ENCODE results near the gene SMIM34.
"Not testable (repeated sequence)": the region's sequence is repeated elsewhere in the genome, so short reads cannot be mapped to it uniquely, and the experiment has no call there.

SMIM34 gene, protein sequence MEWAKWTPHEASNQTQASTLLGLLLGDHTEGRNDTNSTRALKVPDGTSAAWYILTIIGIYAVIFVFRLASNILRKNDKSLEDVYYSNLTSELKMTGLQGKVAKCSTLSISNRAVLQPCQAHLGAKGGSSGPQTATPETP

DNA sequence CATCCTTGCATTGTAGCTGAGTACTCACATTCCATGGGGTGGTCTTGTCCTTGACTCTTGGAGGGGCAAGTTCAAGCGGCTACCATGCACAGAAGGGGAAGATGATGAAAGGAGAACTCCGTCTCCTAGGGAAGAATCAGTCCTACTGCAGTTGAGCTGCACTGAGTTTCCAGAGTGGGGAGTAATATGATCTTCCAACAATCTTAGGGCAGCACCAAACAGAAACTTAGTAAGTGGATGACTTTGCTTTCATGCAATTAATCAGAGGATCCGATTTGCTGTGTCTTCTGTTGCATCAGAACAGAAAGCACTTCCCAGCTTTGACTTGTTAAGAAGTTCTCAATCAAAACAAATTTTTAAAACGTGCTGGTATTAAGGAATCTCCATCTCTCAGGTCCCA lies at the start of gene SMIM34:
SMIM34 (minus strand) TSS at position 147 of the 400 bp plus-strand sequence; CDS start at position 35, 112 bp downstream.
- DNase-seq (ENCODE audit: low spot score), result not testable (repeated sequence)

DNA sequence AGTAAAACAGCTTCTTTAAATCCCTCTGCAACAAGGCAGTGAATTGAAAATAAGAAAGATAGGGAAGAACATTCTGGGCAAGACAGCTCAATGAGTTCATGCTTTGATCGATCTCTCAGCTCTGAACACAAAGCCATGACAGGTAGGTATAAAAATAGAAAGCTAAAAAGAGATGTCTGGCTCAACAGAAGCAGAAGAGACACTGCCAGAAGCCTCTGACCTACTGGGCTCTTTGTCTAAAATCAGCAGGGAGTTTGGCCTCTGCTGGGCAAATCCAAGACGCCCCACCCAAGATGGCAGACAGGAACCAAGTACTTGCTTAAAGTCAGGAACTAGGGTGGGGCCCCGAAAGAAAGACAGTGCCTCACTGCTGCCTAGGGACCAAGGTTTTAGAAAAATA lies 43.6 kb upstream of the SMIM34 start:
- DNase-seq (ENCODE audit: low spot score), result not testable (repeated sequence)

DNA sequence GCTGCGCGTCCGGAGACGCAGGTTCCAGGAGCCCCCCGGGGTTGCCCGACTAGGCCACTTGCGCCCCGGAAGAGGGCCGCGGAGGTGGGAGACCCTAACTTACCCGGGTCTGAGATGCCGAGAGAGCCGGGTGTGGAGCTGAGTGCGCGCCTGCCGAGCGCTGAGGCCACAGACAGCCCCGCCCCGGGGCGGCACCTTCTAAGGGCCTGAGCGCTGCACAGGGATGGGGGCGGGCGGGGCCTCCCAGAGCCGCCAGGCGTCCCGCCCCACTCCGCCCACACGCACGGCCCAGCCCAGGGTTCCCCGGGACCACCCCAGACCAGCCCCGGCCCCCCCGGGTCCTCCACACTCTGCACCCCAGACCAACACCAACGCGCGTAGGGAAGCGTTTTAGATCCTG lies 35.7 kb upstream of the SMIM34 start:
- not testable (repeated sequence) for DNase-seq (ENCODE audit: low spot score)

DNA sequence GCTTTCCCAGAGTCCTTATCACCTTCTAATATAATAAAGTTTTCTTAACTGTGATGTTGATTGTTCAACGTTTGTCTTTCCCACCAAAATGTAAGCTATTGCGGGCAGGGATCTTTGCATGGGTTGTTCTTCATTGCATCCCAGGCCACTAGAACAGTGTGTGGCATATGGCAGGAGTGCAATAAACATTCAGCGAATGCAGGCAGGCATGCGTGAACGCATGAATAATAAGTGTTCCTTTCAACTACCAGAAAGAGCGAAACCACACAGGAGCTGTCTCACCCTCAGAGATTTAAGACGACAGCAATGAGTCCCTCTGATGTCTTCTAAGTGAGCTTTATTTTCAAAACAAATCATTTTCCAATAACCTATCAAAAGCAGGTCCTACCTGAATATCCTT lies 34.5 kb upstream of the SMIM34 start:
- DNase-seq (ENCODE audit: low spot score), result not testable (repeated sequence)

DNA sequence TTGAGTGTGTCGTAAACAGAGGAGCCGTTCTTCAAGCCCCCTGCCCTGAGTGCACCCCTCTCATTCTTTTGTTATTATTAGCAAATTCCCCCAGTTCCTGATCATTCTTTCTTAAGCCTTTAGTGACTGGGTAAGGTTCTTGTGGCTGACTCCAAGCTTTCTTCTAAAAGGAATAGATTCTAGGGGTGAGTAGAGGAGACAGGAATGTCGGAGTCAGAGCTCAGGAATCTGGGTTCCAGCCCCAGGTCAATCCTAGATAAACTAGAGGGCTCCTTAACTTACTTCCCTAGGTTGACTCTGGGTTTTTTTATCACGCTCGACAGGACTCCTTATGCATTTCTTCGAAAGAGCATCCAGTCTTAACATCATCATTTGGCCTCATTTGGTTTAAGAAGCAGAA lies 32.4 kb upstream of the SMIM34 start:
- DNase-seq (ENCODE audit: low spot score), result not testable (repeated sequence)

DNA sequence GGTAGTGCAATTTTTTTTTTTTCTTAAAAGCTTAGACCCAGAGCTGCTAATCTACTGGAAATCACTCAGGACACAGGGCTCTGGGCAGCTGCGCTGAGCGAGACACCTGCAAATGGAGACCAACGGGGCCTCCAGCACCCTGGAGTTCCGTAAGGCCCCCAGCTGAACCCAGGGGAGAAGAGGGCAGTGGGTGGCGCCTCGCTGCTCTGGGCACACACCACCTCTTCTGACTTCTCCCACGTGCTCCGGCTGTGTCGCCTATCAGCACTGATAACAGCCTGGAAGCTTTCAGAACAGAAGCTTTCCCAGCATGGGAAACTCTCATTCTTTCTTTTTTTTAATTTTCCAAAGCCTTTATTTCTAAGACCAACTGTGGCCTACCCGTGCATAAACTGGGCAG lies 31.9 kb upstream of the SMIM34 start:
- DNase-seq (ENCODE audit: low spot score), result not testable (repeated sequence)

DNA sequence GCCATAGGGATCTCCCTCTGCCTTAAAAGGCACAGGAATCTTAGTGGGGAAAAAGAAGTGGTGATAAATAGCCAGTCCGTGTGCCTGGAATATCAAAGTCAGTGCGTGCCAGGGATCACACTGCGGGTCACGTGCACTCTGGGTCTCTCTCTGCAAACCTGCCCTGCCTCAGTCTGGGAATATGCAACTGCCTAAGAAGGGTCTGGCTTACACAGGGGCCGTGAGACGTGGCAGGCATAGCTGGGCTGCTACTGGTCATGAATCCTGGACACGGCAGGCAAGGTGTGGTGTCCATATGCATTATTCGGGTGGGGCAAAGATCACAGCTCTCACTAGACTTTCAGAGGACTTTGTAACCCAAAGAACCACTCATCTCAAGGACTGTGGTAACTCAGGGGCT lies 23.3 kb upstream of the SMIM34 start:
- not testable (repeated sequence) for DNase-seq (ENCODE audit: low spot score)

DNA sequence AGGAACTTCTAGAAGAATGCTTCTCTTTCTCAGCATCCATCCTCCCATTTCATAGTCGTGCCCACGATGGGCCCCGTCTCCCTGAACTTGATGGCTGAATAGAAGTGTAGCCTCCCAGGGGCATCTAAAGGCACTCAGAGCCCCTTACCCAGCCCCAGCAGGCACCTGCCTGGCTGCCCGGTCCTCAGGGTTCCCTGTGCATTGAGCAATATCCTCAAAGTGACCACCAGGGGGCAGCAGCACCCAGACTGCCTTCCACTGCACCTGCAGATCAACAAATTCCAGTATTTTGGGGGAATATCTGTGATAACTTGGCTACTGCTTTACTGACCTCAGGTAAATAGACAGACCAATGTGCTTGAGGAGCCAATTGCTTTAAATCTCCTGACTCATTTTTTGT lies 19.7 kb upstream of the SMIM34 start:
- not testable (repeated sequence) for DNase-seq (ENCODE audit: low spot score)

DNA sequence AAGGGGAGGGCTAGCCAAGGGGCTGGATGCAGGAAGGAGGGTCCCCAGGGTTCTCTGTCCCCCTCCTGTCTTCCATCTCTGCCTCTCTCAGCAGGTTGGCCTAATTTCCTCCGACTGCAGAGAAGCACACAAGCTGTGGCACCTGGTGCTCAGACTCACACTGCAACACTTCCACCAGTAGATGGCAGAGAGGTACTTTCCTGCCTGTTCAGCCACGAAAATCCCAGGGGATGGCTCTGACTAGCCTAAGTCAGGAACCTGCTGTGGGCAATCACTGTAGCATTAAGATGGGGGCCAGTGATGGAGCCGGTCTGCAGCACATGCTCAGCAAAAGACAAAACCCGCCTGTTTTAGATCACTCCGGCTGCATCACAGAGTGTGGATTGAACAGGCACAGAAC lies 6.0 kb upstream of the SMIM34 start:
- not testable (repeated sequence) for DNase-seq (ENCODE audit: low spot score)

DNA sequence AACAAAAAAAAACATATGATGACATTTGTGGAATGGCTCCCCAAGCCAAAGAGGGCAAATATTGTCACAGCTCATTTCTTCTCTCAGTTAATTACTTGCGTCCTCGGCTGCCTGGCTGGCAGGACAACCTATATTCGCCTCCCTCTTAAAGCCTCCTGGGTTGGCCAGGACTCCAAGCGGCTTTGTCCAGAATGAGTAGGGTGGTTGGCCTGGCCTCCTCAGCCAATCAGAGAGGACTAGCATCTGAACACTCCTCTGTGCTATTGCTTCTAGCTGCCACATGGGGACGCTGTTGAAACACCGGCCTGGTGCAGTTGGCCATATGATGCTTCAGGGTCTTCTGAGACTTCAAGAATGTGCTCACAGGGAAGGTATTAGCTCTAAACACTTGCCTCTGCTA lies 4.7 kb upstream of the SMIM34 start:
- not testable (repeated sequence) for DNase-seq (ENCODE audit: low spot score)

DNA sequence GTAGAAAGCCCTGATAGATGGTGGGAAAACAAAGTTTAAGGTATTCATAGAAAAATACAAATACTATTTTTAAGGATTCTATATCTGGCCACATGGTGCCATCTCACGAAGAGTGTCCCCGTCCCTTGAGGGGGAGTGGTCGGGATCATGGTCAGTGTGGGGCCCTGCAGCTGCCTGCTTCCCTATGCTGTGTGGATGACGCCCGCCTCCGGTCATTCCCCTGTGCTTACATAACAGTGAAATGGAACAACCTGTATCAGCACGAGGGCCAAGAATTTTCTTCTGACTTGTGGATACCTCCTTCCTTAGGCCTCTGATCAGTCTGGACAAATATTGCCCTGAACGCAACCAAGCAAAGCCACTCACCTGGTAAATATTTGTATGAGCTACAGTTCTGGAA lies 3.6 kb upstream of the SMIM34 start:
- DNase-seq (ENCODE audit: low spot score), result not testable (repeated sequence)

DNA sequence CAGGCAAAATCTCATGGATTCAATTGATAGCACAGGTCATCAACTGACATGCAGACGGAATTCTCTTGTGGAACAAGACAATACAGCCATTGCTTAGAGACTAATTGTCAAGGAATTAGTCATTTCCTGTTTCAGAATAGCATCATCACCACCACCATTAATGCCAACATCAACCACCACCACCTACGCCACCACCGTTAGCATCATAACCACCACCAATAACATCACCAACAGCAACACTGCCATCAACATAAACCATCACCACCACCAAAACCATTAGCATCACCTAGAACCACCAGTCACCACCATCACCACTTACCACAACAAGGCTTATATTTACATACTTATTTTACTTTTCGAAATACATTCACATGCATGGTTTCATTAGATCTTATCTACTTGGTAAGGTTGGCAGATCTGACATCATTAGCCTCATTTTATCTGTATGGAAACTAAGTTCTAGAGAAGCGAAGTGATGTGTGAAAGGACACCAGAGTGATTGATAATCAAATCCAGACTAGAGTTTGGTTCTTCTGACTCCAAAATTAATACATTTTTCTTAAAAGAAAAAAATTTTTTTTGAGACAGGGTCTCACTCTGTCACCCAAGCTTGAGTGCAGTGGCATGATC lies 6.2 kb downstream of the SMIM34 start:
- not testable (repeated sequence) for DNase-seq (ENCODE audit: low spot score)

DNA sequence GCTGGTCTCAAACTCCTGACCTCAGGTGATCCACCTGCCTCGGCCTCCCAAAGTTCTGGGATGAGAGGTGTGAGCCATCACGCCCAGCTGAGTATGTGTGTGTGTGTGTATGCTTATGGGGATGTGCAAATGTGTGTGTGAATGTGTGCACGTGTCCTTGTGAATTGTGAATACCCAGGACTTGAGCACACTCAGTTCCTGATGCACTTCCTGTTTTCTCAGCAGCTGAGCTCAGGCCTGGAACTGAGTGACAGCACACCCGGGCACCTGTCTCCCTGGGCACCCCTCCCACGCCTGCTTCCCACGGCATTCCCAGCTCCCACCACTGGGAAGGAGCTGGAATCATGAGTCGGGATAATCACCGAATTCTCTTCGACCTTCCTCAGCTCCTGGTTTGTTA lies 16.5 kb downstream of the SMIM34 start:
- not testable (repeated sequence) for DNase-seq (ENCODE audit: low spot score)

DNA sequence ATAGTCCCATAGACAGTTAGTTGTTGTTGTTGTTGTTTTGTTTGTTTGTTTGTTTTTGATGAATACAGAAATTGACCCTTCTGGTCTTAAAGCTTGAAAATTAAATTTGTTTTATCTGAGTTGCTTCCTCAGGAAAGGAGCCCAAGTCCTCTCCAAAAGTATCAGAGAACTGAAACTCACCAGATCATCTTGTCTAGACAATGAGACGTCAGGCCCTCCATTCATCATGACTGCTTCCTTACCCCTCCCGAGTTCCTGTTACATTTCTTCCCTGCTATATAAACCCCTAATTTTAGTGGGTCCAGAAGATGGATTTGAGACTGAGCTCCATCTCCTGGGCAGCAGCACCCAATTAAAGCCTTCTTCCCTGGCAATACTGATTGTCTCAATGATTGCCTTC lies 17.1 kb downstream of the SMIM34 start:
- DNase-seq (ENCODE audit: low spot score), result not testable (repeated sequence)

DNA sequence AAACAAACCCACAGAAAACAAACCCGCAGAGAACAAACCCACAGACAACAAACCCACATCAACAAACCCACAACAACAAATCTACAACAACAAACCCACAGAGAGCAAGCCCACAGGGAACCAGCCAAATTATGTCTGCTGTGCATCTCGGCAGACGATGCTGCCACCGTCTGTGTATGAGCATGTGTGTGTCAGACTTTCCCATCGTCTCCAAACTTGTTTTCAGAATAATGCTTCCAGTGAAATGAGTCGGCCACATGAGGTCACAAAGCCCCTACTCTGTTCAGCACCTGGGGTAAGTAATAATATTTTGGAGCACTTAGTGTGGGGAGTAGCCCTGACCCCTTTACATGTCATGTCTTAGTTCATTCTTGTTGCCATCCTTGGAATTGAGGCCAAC lies 17.6 kb downstream of the SMIM34 start:
- not testable (repeated sequence) for DNase-seq (ENCODE audit: low spot score)

DNA sequence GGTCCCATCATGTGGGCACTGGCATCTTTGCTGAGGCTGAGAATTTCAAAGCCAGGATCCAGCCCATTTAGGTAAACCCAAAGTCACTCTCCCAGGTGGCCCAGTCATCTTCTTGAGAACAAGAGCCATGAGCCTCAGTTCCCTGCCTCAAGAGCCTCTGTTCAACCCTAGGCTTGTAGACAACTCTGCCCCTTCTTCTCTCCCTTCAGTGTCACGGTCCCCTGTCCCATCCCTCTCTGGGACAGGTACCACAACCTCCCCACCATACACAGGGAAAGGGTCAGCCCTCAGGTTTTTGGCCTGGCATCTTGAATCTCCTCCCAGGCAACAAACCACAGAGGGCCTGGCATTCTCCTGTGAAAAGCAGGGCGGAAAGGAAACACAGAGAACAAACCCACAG lies 18.1 kb downstream of the SMIM34 start:
- not testable (repeated sequence) for DNase-seq (ENCODE audit: low spot score)

DNA sequence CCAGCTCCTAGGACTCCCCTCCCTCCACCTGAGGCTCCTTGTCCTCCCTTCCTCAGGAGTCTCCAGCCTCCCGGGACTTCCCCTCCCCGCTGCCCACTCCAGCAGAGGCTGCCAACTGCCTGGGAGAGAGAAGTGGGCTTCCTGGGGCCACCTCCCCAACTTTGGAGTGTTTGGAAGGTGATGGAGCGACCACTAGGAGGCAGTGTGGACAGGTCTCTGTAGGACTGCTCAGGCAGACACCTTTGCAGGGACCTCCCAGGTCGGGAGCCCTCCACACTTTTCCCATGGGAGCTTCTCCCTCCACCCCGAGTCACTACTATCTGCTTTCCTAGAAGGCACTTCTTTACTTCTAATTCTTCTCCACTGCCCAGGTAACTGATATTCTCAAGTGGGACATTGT lies 19.0 kb downstream of the SMIM34 start:
- not testable (repeated sequence) for DNase-seq (ENCODE audit: low spot score)

DNA sequence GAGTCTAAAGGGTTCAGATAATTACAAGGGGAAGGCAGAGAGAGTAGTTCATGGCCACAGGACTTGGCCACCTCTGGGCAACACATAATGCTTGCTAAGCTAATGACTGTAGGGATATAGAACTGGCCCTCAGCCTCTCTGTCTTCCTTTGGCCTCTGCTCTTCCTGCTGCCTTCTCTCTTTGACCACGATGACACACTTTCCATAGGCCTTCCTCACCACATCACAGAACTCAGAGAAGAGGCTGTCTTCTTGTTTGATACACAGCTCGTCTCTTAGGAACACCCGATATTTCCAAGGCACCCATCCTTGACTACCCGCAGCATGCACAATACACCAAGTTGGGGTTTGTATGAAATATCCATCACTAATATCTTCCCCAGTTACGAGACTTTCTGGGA lies 23.2 kb downstream of the SMIM34 start:
- not testable (repeated sequence) for DNase-seq (ENCODE audit: low spot score)

DNA sequence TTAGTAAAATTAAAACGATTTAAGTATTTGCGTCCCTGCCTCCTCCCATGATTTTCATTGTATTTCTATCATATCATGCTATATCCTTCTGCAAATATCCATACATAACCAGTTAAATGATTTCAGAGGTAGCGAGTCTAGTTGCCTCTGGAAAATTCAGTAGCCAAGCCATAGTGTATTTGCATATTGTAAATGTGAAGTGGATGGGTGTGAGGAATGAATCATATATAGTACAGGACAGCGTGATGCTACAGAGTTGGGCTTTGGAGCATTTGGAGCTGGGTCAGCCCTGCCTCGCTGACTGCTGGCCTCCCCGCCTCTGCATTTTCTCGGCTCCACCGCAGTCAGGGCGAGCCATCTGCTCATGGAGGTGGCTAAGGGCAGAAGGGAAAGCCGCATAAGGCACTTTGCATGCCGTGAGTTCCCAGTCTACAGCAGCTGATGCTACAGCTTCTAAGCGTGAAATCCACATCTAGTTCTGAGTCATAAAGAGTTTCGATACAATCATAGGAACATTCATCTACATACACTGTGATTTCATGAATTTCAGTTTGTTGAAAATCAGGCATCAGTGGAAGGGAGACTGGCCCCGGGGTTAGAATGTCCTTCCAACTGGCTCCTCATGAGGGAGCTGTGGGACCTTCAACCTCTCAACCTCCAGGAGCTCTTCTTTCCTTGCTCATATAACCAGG lies 39.9 kb downstream of the SMIM34 start:
- DNase-seq (ENCODE audit: low spot score), result not testable (repeated sequence)

DNA sequence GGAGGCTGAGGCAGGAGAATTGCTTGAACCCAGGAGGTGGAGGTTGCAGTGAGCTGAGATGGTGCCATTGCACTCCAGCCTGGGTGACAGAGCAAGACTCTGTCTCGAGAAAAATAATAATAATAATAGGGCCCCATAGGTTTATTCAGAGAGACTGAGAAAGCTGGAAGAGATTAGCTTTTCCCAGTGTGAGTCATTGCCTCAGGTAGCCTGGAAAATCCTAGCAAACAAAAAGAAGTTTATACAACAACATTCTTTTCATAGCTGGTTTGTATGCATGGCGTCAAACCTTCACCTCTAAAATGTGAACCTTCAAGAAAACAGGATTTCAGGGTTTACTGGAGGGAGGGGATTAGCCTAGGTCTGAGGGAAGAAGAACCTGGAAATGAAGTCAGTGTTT lies 40.6 kb downstream of the SMIM34 start:
- not testable (repeated sequence) for DNase-seq (ENCODE audit: low spot score)

DNA sequence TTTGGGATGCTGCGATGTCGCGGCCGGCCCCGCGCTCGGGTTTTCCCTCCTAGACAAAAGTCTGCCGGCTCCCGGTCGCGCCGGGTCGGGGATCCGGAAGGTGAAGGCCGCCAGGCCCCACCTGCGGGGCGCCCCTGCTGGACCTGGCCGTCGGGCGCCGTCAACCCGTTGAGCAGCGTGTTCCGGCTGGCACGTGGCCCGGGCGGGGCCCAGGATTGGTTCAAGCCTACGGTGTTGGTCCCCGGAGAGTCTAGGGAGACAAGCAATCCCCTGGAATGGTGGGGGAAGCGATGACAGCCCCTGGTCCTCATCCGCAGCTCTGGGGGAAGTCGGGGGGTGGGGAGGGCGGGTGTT lies 48.2 kb downstream of the SMIM34 start:
- not testable (repeated sequence) for DNase-seq (ENCODE audit: low spot score)

DNA sequence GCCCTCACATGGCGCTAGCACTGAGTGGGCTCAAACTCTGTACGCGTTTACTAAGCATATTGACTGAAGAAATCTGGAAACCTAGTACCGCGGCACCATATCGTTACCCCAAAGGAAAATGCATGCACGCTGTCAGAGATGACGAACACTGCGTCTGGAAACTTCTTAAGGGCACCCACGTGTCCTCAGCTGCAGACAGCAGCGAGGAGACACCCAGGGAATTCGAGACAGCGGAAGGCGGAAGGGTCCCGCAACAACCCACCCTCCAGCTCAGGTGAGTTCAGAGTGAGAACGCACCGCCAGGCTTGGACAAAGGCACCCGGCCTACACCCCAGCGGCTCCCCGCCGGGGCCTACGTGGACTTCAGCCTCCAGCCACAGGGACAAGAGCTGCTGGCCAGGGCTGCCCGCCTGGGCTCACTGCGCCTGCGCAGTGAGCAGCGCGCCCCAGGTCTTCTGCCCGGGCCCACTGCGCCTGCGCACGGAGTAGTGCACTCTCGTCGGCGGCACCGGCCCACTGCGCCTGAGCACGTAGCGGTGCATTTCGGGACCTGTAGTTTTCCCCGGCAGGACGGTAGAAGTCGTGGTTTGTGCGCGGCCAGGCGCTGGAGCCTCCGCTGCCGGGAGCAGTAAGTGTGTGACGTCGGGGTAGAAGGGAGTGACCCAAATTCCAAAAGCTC lies 48.7 kb downstream of the SMIM34 start, which contains the start of gene SMIM11:
SMIM11 (plus strand) TSS at position 568 of the 679 bp plus-strand sequence. CDS start 3,998 bp downstream, outside the sequence.
- not testable (repeated sequence) for DNase-seq (ENCODE audit: low spot score)

DNA sequence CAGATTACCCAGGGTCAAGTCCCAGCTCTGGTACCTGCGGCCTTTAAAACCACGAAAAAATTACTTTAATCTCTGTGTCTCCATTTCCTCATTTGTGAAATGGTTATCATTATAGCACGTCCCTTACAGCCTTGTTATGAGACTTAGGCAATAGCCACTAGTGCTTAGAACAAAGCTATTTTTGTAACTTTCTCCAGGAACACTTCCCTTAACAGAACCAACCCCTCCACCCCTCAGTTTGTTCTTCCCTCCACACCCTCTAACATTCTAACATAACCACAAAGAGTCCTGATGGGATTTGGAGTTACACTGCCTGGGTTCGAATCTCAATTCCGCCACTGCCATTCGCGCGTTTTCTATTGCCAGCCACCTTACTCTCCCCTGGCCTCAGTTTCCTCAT lies 49.3 kb downstream of the SMIM34 start:
- not testable (repeated sequence) for DNase-seq (ENCODE audit: low spot score)
